Cerebellar cortex (tissue), 1 donor: ENCODE data around the gene SLC7A9.
"Not testable (repeated sequence)": the region's sequence is repeated elsewhere in the genome, so short reads cannot be mapped to it uniquely, and the experiment has no call there.

Source experiments
- DNase-seq: peaks from one replicate; pipeline ENCODE4 v3.0.0-alpha.2; 2015; ENCODE audit warnings: low spot score

The SLC7A9 gene

DNA sequence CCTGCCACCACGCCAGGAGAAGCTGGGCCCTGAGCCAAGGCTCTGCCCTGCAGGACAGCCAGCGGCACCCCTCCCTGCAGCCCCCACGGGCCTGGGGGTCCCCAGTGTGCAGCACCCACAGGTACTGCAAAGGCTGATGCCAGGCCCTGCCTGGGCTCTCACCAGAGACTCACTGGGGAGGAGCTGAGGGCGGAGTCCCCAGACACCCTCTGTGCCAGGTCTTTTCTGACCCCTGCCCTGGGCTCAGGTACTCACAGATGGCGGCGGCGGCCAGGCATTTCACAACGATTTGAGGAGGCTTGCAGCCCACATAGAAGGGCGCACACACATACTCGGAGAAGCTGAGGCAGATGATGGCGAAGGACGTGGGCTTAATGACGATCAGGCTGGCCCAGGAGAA, 5.7 kb downstream of the SLC7A9 start:
- no peak for DNase-seq

- DNase-seq = no peak
These were observed 6.3 kb downstream of the SLC7A9 start for GRCh38 chr19:32863301-32863700.

DNA sequence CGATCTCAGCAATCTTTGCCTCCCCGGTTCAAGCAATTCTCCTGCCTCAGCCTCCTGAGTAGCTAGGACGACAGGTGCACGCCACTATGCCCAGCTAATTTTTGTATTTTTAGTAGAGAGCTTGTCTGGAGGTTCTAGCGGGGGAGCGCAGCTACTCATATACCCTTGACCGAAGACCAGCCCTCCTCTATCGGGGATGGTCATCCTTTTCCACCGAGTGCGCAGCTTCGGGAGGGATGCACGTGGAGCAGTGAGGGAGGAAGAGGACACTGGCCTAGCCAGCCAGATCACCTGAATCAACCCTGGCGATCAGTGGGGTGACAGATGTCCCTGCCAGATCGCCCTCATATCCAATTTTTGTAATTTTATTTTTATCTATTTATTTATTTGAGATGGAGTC, 6.8 kb downstream of the SLC7A9 start:
- DNase-seq = no peak

- no peak for DNase-seq
These were observed 7.4 kb downstream of the SLC7A9 start for GRCh38 chr19:32862173-32862572.

DNA sequence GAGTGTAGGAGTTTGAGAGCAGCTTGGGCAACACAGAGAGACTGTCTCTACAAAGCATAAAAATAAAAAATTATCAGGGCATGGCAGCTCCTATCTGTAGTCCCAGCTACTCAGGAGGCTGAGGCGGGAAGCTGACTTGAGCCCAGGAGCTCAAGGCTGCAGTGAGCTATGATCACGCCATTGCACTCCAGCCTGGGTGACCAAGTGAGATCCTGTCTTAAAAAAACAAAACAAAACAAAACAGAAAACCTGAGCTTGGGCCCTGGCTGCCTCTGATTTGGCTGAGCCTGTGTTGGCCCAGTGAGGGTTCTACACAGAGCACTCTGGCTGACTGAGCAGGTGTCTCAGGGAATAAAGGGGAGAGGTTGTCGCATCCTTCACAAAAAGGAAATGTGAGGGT, 8.0 kb downstream of the SLC7A9 start:
- DNase-seq = no peak

DNA sequence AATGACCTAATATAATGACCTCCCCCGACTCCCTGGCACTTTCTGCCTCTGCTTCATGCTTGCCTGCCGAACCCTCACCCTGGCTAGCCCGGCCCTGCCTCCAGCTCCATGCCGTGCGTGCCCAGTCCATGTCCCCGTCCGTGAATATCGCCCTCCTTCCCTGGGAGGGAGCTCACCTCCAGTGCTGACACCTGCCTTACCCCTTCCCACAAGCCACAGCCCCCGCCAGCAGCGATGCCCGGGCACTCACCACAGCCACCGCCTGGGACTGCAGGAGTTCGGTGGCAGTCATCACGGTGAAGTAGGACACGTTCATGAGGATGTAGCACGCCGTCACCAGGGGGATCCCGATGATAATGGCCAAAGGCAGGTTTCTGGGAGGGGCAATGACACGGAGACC, 10.0 kb downstream of the SLC7A9 start:
- no peak for DNase-seq

DNA sequence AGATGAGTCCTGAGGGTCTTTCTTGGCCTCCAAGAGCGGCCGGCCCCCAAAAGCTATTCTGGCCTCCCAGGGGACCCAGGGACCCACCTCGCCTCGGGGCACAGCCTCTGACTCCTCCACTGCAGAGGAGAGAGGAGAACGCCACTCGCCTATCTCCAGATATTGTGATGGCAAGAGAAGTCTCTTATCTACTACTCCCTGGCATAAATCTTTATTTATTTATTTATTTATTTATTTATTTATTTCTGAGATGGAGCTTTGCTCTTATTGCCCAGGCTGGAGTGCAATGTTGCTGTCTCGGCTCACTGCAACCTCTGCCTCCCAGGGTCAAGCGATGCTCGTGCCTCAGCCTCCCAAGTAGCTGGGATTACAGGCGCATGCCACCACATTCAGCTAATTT, 11.0 kb downstream of the SLC7A9 start:
- no peak for DNase-seq

GRCh38 chr19:32858155-32858554, 11.4 kb downstream of the SLC7A9 start:
- DNase-seq = no peak

DNA sequence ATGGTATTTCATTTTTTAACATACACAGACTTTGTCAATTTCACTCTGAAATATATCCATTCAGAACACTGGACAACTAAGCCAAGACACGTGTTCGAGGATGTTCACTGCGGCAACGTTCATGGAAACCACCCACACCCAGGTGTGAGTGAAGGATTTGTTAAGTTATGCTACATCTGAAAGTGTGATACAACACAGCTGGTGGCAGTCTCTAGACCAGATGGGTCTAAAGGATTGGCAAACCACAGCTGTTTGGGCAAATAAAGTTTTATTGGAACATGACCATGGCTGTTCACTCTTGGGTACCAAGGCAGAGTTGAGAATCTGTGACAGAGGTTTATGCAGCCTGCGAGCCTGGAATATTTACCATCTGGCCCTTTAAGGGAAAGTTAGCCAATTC, 12.0 kb downstream of the SLC7A9 start:
- DNase-seq = no peak

GRCh38 chr19:32856818-32857217, 12.7 kb downstream of the SLC7A9 start:
- DNase-seq = not testable (repeated sequence)

GRCh38 chr19:32852216-32852615, 17.4 kb downstream of the SLC7A9 start:
- DNase-seq = no peak

DNA sequence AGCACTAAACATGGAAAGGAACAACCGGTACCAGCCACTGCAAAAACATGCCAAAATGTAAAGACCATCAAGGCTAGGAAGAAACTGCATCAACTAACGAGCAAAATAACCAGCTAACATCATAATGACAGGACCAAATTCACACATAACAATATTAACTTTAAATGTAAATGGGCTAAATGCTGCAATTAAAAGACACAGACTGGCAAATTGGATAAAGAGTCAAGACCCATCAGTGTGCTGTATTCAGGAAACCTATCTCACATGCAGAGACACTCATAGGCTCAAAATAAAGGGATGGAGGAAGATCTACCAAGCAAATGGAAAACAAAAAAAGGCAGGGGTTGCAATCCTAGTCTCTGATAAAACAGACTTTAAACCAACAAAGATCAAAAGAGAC, 21.5 kb downstream of the SLC7A9 start:
- DNase-seq = not testable (repeated sequence)

DNA sequence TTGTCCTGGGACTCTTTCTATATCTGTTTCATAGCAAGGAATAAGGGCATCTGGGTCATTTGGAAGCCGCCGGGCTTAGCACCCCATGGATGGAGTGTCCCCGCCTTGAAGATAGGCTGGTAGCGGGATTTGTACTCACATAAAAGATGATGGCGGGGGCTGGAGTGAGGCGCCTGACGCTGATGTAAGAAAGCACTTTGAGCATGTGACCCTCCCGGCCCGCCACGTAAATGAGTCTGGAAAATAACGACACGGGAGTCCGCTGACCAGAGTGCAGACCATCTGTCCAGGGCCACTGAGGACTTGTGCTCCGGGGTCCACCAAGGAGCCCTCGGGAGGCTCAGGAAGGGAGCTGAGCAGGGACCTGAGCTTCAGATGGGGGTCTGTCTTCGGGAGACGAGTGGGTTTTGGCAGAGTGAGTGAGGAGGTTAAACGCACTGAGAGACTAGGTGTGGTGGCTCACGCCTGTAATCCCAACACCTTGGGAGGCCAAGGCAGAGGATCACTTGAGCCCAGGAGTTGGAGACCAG, 25.8 kb downstream of the SLC7A9 start:
- DNase-seq = no peak

- DNase-seq = no peak
These were observed 27.5 kb downstream of the SLC7A9 start for GRCh38 chr19:32842061-32842460.

- DNase-seq = no peak
These were observed 32.0 kb downstream of the SLC7A9 start for GRCh38 chr19:32837531-32837930.

- not testable (repeated sequence) for DNase-seq
These were observed 36.2 kb downstream of the SLC7A9 start for GRCh38 chr19:32833388-32833787.

GRCh38 chr19:32832825-32833224, 36.7 kb downstream of the SLC7A9 start:
- not testable (repeated sequence) for DNase-seq

DNA sequence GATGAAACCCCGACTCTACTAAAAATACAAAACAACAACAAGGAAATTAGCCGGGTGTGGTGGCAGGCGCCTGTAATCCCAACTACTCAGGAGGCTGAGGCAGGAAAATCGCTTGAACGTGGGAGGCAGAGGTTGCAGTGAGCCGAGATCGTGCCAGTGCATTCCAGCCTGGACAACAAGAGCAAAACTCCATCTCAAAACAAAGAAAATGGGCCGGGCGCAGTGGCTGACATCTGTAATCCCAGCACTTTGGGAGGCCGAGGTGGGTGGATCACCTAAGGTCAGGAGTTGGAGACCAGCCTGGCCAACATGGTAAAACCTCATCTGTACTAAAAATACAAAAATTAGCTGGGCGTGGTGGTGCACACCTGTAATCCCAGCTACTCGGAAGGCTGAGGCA, 37.5 kb downstream of the SLC7A9 start:
- not testable (repeated sequence) for DNase-seq

DNA sequence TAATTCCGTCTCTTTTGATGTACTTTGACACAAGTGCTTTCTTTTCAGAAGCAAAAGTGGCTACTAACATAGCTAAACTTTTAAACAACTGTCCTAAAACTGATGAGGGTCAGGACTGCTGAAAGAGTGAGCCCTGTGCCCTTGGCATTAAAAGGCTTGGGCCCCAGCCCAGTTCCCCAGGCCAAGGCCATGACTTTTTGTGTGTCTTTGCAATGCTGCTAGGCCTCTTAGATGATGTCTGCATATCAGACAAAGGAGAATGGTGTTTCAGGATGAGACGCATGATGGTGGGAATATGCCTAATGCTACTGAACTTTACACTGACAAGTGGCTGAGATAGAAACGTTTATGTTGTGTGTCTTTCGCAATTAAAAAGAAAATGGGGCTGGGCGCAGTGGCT, 38.0 kb downstream of the SLC7A9 start:
- no peak for DNase-seq

- no peak for DNase-seq
These were observed 39.1 kb downstream of the SLC7A9 start for GRCh38 chr19:32830231-32831014.

GRCh38 chr19:32829345-32829896, 40.1 kb downstream of the SLC7A9 start:
- no peak for DNase-seq

GRCh38 chr19:32828643-32829344, 40.8 kb downstream of the SLC7A9 start:
- no peak for DNase-seq

GRCh38 chr19:32828139-32828538, 41.4 kb downstream of the SLC7A9 start:
- no peak for DNase-seq
